Activated effector memory CD4-positive, alpha-beta T cell treated with Interleukin-2 at 50 U/mL for 16 hours (primary cell): ENCODE results near the gene TRNT1.
A peak's percentile ranks its signal among the peaks of the same experiment; 100 is the strongest.

Experiments
- DNase-seq: peaks from one replicate; pipeline ENCODE4 v3.0.0-alpha.2; 2020

TRNT1 gene

DNA sequence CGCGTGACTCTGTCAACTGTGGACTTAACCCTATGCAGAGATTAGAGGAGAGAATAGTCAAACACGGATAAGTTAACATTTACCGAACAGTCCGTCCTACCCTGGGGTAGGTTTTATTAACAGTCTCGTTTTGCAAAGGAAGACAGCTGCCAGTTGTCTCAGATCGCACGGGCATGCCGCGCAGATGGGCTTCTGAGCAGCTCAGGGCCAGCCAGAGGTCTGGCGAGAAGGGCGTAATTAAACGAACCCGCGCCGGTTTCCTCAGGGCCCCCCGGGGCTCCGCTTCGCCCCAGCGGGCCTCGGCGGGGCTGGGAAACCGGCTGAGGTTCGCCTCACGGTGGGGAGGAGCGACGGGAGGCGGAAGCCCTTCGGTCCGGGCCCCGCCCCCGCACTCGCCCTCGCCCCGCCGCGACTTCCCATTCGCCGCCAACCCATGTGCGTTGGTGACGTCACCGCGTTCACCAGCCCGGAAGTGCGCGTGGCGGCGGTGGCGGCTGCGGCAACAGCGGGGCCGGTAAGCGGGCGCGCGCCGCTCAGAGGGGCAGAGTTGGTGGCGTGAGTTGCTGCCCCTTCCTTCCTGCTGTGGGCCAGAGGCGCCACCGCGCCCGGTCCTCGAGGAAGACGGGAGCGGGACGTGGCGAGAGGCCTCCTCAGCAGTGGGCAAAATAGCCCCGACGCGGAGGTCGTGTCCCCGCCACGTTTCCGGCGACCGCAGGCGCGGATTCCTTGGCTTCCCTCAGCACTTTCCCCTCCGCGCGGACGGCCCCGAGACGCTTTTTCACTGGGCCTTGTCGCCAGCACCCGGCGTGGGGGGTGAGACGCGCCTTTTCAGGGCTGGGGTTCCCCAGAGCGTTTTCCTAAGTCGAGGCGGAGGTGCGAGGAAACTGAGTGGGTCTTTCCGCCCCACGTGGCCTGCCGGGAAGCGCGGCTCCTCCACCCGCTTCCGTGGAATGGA lies at the start of gene TRNT1:
Gene TRNT1 (plus strand): TSS at position 464 of the 955 bp plus-strand sequence. CDS start 2,101 bp downstream, outside the sequence.
- peak; percentile 93 for DNase-seq

- no peak for DNase-seq
Observed at GRCh38 chr3:3080309-3080708, 46.4 kb upstream of the TRNT1 start.

GRCh38 chr3:3081381-3082233 lies 45.1 kb upstream of the TRNT1 start:
- no peak for DNase-seq

GRCh38 chr3:3082234-3082924 lies 44.4 kb upstream of the TRNT1 start:
- no peak for DNase-seq

DNA sequence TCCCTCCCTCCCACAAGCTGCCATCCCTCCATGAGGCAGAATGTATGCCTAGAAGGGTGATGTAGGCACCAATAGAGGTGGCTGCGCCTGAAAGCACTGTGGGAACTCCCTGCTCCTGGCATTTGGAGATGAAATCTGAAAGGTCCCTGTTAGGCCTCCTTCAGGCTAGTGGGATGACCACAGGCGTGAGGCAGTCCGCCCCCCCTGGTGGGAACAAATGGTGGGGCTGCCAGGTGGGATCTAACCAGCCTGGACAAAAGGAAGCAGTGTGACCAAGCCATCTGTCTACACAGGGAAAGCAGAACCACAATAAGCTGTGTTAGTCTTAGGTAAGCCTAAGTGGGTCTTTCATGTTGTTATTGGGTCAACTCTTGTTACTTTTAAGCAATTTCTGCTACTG lies 41.9 kb upstream of the TRNT1 start:
- no peak for DNase-seq

DNA sequence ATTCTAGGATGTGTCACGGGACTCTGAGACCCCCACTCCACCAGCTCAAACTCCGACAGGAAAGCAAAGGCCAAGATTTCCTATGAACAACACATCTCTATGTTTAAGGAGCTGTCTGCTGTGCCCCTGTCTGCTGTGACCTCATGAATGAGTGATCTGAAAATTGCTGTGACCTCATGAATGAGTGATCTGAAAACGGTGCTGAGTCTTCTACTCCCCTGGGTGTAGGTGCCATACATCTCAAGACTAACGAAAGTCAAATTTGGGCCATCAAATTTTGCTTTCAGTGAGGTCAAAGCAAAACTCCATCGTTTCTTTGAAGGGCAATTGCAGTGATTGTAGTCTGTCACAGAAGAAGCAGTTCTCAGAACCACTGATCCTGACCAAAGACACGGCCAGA lies 41.0 kb upstream of the TRNT1 start:
- DNase-seq, result no peak

- DNase-seq, result no peak
Observed at GRCh38 chr3:3086239-3086638, 40.5 kb upstream of the TRNT1 start.

GRCh38 chr3:3087279-3087678 lies 39.5 kb upstream of the TRNT1 start:
- no peak for DNase-seq

GRCh38 chr3:3087716-3088465 lies 38.8 kb upstream of the TRNT1 start:
- DNase-seq, result no peak

- DNase-seq, result no peak
Observed at GRCh38 chr3:3089017-3089416, 37.7 kb upstream of the TRNT1 start.

DNA sequence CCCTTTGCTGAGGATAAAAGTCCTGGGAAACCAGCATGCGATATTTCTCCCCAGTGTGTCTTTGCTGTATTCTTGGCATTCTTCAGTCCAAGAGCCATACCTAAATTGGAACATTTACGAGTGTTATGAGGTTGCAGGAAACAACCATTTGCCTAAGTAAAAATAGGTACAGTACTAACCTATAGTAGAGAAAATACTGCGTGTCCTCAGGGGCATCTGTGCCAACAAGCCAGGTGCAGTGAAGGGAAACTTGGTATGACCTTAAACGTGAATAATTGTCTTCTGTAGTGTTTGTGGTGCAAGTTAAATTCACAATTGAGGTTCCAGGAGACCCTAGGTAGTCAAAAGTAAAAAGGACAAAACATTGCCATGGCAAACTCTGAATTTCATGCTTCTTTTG lies 28.8 kb upstream of the TRNT1 start:
- DNase-seq, result no peak

DNA sequence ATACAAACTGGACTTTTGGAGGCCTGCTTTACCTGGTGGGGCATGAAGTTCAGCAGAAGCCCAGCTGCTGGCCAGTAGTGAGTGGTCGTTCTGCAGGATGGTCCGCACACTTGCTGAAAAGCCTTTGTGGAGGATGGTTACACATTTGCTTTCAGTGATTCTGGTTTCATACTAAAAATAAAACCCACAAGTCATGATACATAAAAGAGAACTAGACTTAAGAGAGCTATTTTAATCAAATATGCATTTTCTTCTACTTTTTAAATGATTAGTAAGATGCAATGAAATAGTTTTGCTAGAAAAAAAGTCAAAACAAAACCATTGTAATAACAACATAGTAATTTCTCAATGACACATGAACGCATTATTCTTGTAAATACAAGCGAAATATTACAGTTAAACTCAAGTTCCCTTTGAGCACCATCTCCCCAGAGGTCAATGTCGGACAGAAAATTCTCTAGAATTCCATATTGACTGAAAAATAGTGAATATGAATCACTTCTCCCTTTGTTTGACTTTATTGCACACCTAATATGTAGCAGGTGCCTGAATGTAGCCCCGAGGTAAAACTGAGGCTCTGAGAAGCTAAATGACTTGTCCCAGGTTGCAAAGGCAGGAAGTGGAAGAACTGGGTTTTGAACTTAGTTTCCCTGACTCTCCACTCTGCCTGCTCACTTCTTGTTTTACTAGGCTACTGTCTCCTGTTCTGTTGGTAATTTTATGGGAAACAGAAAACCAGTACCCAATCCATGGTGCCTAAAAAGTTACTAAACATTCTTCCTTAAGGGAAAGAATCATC lies 24.9 kb upstream of the TRNT1 start:
- no peak for DNase-seq

DNA sequence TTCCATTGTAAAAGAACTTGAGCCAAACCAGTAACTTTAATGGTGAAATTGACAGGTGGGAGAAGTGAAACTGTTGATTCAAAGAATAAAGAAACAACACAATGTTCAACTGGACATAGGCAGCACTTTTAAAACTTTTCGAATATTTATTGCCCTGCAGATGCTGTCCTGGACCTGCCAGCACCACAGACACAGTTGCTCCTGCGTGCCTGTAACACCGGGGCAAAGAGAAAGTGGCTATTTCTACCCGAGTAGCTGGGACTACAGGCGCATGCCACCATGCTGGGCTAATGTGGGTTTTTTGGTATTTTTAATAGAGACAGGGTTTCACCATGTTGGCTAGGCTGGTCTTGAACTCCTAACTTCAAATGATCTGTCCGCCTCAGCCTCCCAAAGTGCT lies 24.0 kb upstream of the TRNT1 start:
- DNase-seq, result no peak

DNA sequence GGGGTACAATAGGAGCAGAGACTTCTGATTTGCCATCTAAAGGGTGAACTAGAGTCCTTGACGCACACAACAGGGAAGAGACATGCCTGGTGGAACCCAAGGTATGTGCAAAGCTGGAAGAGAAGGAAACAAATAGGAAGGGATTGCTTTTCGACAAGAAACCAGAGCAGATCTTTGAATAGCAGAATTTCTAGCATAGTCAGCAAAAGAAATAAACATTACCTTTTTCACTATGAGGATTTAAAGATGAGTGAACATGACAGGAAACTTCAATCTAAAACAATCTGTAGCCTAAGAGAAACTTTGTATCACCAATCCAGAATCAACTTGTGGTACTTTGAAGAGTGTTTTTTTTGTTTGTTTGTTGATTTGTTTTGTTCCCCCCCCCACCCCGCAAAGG lies 21.5 kb upstream of the TRNT1 start:
- no peak for DNase-seq

DNA sequence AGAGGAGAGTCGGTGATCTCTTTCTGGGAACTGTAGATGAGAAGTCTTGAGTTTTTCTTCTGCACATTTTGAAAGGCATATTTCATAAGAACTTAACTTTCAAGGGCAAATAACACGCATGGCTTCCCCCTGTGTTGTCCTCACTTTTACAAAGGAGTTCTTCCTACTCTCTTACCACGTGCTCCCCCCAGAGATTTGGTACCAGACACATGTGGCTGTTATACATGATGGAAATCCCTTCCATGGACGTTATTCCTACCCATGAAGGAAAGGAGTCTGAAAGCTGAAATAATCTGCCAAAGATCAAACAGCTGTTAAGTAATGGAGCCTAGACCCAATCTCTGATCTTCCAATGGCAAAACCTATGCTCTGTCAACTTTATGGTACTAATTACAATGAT lies 20.9 kb upstream of the TRNT1 start:
- DNase-seq, result no peak

DNA sequence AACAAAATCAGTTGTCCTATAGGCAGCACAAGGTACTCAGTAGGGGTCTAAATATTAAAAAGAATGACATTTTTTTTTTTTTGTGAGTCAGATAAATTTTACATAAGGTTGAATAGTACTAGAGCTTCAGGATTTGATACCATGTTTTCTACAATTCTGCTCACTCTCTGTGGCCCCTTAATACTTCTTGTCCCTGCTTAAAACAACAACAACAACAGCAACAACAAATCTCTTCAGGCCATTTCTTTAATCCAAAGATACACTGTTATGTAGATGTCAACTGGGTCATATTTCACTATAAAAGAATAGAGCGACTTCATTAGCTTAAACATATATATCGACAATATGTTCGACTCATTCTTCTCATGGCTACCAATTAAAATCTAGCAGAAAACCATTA lies 19.6 kb upstream of the TRNT1 start:
- DNase-seq, result no peak

DNA sequence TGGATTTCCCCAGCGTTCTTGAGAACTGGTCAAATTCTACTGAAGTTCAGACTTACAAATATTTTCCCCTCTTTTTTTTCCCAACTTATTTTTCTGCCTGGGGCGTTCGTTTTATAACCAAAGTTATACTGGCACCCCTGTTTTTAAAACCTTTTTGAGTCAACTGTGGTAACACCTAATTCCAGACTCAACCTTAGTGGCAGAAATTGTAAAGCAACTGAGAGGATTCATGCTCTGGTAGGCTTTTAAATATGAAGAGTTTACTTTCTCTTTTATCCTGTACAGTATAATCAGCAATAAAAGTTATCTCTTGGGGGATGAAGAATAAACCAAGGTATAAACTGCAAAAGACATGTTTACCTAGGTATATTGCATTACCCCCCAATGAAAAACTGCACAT lies 18.9 kb upstream of the TRNT1 start:
- DNase-seq, result no peak

- no peak for DNase-seq
Observed at GRCh38 chr3:3109407-3110298, 17.1 kb upstream of the TRNT1 start.

DNA sequence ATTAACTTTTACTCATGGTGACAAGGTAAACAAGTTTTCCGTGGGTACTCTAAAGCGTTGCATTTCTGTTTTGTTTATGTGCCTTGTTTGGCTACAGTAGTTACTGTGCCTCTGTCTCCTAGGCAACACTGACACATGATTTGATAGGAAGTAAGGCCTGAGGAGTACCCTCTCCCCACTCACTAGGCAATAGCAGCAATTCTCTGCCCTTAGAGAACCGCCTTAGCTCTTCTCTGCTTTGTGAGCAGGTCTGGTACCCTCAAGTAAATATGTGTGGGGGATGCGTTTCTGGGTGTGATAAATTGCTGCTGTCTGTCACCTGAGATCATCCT lies 16.5 kb upstream of the TRNT1 start, which contains the start of gene IL5RA:
Gene IL5RA (minus strand): TSS at position 76 of the 332 bp plus-strand sequence. CDS start 5,390 bp downstream, outside the sequence.
- DNase-seq, result no peak

DNA sequence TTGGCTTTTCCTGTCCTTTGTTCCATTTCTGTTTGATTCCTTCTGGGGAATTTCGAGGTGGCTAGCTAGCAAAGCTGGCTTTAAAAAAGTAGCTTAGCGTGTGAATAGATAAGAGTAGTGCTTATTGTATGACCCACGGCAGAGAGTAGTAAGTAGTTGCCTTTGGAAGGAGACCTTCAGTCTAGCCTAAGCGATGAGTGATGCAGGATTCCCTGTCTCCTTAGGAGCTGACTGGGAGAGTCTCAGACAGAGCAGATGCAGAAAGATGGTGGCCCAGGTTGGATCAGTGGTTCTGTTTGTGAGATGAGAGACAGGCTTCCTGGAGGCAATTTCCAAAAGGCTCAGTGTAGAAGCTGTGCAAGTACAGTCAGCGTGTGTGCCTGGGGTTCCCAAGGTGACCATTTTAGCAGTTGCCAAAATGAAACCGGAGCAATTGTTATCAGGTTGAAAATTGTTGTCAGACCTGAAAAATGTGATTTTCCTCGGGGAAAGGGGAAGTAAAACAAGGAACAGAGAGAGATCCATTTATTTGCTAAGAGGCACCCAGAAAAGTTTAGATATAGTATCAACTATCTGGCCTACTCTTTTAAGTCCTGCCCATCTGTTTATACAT lies 15.9 kb upstream of the TRNT1 start:
- DNase-seq, result no peak
